HG02943 (cell line): ENCODE results near the gene MORN1.
A peak's percentile ranks its signal among the peaks of the same experiment; 100 is the strongest.
"Not testable (repeated sequence)": the region's sequence is repeated elsewhere in the genome, so short reads cannot be mapped to it uniquely, and the experiment has no call there.

Experiments
- ATAC-seq: cut with Tn5 transposase; IDR thresholded peaks from one replicate; pipeline ENCODE4 v1.9.1; 2021; ENCODE audit warnings: mild to moderate bottlenecking, low read depth, moderate library complexity; ENCODE audit not compliant: unreplicated experiment

Gene MORN1

DNA sequence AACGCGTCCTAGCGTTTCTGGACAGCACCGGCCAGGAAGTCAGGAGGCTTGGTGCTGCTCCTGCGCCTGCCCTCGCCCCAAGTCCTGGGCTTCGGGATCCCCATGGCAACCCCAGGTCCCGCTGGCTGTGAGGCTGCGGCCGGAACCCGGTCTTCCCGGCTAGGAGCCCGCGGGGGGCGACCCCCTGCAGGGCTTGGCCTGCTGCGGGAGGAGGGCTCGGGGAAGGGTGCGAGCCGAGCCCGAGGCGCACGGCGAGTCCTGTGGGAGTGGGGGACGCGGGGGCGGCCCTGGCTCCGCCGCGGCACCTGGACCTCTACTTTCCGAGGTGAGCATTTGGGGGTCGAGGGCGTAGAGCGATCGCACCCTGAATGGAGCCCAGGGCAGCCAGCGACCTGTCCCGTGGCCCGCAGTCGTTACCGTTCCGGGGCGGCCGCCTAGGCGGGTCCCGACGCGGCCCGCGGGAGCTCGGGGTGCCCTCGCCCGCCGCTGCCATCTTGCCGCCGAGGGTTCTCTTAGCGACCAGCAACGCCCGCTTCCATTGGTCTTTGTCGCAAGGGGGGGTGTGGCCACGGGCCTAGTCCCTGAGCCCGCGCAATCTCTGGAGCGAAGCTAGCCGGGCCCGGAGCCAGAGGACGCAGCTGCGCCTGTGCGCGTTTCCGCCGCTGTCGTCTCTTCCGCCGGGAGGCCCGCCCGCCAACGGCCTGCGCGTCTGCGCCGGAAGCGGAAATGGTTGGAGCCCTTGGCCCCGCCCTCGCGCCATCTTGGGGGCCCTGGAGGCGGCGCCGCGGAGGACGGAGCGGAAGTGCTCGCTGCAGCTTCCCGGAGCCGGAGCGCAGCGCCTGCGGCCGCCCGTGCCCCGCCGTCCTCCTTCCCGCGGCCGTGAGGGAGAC is at the start of gene MORN1, which contains the start of gene RER1:
TSS of gene MORN1 (minus strand) at position 514 of the 890 bp plus-strand sequence. CDS start at position 493, 21 bp downstream.
TSS of gene RER1 (plus strand) at position 801 of the 890 bp plus-strand sequence. CDS start 3,950 bp downstream, outside the sequence.
- ATAC-seq, result peak; percentile 85

DNA sequence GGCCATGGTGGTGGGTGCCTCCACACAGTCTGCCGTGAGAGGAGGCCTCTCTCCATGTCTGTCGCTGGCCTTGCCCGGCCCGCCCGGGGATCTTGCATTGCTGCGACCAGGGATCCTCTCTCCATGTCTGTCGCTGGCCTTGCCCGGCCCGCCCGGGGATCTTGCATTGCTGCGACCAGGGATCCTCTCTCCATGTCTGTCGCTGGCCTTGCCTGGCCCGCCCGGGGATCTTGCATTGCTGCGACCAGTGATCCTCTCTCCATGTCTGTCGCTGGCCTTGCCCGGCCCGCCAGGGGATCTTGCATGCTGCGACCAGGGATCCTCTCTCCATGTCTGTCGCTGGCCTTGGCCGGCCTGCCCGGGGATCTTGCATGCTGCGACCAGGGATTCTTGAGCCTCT is 49.0 kb upstream of the MORN1 start:
- not testable (repeated sequence) for ATAC-seq

DNA sequence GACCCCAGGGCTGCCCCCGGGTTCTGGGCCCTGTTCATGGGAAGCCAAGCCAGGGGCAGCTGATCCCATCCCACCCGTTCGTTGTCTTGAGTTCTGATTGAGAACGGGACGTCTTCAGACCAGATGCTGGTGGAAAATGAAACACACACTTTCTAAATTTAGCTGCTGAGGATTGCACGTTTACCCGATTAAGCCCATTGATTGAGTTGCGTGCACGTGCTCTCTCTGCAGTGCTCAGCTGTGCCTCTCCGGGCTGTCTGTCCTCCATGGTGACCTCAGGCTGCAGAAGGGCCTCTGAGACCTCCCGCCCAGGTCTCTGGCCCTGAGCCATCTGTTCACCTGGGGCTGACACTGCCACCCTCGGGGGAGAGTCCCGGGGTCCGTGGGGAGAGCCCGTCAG is 48.0 kb upstream of the MORN1 start:
- no peak for ATAC-seq

DNA sequence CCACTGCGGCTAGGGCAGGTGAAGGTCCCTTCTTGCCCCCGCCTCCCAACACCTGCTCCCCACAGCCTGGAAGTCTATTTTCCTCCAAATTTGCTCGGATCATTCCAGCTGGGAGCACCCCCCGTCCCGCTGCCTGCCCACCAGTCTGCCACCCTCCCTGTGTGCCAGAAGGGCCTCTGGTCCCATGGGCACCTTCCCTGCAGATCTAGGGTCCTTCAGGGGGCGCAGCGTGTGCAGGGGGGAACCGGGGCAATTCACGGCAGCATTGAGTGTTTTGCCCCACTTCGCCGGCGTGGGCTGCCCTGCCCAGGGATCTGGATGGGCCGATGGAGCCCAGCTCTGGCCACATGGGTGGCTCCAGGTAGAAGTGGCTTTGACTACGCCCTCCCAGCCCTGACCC is 47.3 kb upstream of the MORN1 start:
- ATAC-seq, result no peak

DNA sequence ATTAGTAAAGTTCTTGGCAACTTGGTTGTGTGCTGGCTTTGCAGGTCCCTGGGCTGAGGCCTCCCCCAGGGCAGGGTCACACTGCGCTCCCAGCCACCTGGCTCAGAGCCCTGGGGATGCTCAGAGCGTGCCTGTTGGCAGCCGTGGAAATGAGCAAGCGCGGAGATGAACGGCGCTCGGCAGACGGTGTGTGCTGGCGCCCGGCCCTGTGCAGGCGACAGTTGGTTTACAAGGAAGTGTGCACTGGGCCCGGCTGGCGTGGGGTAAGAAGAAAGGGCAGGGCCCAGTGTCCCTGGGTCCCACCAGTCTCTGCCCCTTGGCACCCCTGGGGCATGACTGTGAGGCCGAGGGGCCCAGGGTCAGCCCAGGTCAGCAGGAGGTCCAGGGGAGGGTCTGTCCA is 46.7 kb upstream of the MORN1 start:
- no peak for ATAC-seq

DNA sequence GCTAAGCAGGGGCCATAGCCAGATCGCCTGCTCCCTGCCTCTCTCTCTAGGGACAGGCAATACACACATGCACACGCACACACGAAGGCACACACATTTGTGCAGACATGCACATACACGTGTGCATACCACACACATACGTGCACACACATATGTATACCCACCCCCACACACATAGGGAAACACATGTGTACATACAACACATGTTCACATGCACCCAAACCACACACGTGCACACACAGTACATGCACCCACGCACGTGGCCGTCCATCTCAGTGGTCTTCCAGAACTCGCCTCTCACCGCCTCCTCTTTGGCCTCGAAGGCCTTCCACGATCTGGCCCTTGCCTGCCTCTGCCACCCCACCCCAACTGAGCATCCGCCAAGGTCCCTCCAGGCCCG is 46.3 kb upstream of the MORN1 start:
- no peak for ATAC-seq

DNA sequence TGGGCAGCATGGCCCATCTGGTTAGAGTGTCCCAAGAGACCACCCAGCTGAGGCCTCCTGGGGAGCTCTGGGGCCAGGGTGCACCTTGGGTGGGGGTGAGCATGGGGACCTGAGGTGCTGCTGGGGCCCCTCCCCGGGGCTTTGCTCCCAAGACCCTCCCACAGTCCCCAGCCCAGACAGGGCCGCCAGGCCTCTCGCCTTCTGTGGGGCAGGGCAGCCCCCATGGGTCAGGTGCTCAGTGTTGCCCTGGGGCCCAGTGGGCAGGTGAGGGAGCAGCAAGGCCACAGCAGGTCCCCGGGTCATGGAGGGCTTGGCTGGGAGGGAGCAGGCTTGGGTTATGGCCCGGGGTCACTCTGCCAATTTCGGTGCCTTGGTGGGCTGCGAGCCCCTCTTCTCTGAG is 45.5 kb upstream of the MORN1 start:
- no peak for ATAC-seq

DNA sequence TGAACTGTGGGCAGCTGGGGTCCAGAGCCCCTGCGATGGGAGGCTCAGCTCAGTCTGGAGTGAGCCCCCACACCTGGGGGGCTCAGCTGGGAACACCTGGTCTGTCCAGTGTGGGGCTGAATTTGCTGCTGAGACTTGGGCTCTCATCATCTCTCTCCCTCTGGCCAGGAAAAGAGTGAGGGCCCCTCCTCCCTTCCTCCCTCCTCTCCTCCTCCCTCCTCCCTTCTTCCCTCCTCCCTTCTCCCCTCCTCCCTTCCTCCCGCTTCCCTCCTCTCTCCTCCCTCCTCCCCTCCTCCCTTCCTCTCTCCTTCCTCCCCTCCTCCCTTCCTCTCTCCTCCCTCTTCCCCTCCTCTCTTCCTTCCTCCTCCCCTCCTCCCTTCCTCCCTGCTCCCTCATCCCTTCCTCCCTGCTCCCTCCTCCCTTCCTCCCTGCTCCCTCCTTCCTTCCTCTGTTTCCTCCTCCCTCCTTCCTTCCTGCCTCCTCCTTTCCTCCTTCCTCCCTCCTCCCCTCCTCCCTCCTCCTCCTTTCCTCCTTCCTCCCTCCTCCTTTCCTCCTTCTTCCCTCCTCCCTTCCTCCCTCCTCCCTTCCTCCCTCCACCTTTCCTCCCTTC is 44.5 kb upstream of the MORN1 start:
- no peak for ATAC-seq

DNA sequence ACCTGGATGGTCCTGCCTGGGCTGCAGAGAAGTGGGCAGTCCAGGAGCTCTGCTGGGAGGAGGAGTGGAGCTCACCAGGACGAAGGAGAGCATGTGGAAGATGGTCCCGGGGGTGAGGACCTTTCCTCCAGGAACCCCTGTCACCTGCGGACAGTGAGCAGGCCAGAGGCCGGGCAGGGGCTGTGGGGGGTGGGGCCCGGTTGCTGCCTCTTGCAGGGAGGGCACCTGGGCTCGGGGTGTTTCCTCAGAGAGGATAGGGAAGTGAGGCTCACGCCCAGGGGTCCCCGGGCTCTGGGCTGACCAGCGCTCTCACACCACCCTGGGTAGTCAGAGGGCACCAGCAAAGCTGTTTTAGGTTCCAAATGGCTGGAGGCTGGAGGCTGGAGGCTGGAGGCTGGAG is 43.7 kb upstream of the MORN1 start:
- ATAC-seq, result no peak

DNA sequence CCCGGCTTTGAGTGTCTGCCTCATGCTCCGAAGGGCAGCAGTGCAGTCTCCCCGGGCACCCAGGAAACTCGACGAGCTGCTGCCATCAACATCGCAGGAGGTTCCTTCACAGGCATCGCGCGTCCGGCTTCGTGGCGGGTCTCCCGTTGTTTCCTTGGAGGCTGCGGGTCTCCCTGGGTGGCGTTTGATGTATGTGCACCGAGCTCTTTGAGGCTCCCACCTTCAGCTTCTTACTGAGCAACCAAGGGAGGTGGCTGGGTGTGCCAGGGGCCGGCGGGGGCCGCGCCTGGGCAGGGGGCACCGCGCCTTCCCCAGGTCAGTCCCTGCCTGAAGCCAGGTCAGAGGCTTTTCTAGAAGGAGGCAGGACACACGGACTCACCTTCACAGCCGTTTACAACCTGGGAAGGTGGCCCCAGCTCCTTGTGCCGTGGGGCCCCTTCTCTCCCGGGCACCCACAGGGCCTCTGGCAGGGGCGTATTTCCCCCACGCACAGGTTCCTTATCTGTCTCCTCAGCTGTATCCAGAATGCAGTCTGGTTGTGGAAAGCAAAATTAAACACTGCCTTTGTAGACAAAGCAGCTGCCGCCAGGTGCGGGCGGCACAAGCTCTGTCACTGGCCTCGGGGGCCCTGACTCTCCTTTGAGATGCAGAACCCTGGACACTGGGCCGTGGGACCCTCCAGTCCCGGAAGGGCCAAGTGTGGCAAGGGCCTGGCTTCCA is 42.7 kb upstream of the MORN1 start:
- no peak for ATAC-seq

DNA sequence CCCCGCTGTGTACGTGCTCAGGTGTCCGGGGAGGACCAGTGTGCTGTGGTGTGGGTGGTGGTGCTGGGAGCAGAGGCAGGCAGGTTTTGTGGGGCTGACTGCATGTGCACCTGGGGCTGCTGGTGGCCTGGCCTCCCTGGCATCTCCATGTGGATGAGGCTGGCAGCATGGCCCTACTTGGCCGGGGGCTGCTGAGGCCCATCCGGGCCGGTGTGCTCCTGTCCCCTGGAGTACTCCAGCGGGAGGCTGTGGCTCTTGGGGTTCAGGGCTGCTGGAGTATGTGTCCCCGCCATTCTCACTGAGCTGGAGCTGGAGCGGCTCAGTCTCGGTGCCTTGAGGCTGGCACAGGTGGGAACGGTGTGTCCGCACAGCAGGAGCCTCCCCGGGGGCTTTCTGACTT is 41.8 kb upstream of the MORN1 start:
- no peak for ATAC-seq

DNA sequence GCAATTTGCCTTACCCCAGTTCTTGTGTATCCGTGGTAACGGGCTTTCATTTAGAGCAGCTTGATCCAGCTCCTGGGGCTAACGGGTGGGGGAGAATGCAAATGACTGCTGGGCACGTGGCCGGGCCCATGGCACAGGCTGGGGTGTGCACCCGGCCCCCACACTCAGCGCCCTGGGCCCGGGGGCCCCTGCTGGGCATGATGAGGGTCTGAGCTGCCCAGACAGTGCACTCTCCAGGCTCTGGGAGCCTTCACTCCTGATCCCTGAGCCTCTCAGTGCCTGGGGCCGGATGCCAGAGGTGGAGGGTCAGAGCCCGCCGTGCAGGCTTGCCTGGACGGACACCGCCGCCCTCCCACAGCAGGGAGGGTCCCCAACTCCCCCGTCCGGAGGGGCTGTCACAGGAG is 41.1 kb upstream of the MORN1 start:
- ATAC-seq, result no peak

DNA sequence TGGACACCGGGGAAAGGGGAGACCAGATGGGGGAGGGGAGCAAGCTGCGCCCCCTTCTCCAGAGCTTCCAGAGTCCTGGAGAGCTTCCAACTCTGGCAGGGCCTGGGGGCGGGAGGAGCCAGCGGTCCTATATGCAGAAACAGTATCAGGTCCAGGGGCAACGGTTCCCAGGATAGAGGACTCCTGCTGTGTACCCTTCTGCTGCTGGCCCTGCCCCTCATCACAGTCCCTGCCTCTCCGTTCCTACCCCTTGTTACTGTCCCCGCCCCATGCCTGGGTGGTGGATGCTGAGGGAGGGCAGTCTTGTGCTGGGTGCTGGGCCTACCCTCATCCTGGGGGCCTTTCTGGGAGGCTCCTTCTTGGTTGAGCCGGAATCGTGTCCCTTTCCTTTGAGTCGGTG is 40.2 kb upstream of the MORN1 start:
- no peak for ATAC-seq

DNA sequence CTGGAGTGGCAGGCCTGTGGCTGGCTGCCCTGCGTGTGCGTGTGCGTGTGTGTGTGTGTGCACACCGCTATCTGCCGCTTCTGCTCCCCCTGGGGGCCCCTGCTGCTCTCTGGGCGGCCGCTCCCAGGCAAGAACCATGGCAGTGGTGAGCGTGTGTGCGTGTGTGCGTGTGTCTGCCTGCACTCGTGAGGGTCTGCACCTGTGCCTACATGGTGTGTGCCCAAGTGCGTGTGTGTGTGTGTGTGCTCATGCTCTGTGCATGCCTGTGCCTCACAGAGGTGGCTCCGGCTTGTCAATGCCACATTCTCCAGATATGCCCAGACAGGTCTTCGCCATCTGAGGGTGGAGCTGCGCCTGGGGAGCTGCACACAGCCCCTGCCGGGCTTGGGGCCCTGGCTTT is 39.7 kb upstream of the MORN1 start:
- no peak for ATAC-seq

DNA sequence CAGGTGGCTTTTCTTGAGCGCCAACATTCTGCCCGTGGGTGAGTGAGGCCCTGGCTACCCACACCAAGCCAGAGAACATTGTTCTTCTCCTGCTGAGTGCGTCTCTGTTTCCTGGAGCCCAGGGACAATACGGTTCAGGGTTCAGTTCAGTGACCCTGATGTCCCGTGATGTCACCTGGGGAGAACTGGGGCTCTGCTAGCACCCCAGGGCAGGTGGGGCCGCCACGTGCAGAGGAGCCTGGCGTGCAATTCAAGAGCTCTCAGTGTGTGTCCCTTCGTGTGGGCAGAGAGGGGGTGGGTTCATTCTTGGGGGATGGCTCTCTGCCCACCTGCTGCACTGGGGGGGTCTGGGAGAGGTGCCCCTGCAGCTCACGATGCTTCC is 39.2 kb upstream of the MORN1 start:
- no peak for ATAC-seq

DNA sequence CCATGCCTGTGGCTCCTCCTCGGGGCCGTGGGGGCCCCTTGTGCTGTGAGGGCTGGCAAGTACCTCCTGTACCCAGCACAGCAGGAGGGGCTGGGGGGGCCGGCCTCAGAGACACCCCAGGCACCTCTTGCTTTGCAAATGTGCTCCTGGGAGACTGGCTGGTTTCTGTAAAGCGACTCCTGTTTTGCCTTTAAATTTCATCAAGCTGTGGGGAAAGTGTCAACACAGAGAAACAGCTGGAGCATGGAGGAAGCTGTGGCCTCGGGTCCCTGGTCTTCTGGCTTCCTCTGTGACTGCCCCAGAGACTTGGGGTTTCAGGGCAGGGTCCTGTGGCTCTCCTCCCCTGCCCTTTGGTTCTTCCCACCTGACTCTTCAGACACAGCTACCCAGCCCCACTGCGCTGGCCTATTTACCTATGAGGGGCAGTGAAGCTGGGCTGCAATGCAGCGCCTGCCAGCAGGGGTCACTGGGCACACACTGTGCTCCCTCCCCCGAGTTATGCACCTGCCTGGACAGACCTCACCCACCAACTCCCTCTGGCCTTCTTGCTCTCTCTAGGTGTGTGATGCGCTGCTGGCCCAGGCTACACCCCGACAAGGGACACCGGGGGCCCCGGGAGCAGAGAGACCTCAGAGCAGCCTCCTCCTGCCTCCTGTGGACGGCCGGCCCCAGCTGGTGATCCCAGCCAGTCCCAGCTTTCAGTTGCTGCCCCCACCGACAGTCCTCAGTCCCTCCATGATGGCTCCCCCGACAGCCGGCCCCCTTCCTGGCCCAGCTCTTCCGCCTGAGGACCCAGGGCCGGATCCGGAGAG is 38.6 kb upstream of the MORN1 start:
- no peak for ATAC-seq

DNA sequence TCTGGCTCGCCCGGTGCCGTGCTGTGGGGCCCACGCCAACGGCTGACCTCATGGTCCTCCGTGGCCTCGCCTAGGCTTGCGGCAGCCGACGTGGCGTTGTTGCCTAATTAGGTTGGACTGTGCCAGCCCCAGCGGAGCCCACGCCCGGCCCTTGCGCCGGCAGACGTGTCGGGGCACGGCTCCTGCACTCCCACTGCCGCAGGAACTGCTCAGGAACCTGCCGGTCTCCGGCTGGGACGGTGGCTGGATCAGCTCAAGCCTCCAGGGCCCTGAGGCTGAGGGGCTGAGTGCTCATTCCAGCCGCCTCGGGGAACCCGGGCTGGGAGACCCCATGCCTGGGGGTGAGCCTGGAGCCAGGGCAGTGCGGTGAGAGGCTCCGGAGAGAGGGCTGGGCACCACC is 37.1 kb upstream of the MORN1 start:
- ATAC-seq, result no peak

DNA sequence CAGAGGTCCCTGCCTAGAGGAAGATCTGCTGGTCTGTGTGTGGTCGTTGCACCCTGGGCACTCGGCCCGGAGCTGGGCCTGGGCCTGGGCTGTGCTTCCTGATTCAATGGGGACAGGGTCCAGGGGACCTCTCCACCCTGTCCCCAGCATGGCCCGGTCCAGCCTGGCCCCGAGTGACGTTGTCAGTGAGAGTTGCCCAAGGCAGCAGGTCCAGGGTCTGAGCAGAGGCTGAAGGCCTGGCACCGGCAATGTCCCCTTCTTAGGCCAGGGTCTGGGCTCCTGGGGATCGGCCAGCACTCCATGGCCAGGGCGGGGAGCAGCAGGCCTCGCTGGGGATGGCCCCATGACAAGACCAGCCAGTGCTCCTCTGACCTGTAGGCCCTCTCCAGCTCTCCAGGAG is 36.6 kb upstream of the MORN1 start:
- ATAC-seq, result no peak

DNA sequence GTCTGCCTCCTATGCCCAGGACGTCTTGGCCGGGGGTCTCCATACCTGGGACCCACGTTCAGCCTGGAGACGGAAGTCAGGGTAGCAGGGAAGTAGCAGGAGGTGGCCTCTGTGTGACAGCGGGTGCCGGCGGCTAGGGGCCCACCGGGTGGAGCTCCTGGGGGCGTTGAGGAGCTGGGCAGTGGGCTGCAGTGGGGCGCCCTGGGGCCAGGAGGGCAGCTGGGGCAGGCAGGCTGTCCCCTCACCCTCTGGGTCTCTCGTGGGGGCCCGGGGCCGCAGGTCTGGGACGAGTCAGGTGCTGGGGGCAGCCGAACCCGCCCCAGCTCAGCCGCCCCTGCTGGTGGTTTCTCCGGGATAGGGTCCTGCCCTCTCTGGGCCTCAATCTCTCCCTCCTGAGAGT is 35.7 kb upstream of the MORN1 start:
- no peak for ATAC-seq

DNA sequence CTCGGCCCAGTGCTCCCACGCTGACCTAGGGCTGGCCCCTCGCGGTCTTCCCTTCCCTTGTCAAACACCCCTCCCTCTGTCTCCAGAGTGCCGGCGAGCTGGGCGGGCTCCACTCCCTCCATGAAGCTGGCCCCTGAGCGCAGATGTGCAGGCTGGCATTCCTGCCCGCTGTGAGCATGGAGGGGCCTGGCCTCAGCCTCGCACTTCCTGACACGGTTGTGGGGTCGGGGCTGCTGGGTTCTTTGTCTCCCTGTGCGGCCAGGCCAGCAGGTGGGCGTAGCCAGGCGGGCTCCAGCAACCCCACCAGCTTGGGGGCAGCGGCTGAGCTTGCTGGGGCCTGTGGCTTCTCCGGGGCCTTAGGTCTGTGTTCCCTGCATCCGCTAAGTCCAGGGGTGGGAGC is 35.2 kb upstream of the MORN1 start:
- ATAC-seq, result no peak

DNA sequence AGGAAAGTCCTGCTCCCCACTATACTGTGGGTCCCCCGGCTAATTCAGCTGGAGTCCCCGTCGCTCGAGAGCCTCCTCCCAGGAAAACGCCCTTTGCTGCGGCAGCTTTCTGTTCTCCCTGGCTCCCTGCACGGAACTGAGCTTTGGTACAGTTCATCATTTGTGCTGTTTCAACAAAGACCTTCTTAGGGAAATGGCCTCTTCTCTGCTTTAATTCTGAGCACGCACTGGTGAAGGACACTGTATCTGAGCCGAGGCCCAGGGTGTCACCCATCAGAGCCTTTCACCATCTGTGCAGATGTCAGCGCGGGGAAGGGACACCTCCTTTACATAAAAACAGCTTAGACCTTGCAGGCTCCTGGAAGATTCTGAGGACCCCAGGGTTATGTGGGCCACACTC is 34.5 kb upstream of the MORN1 start:
- no peak for ATAC-seq
